H9 (cell line): ENCODE results near the gene CFAP100. TPM values are rescaled to one million over a fixed set of nuclear protein-coding genes. Genes with fewer than 3 reads are reported as not detected.

Source experiments
- DNase-seq: peaks from one replicate; pipeline ENCODE4 v3.0.0-alpha.2; 2017
- H2AFZ ChIP-seq: one replicate; pipeline ENCODE4 v1.6.1; 2013; ENCODE audit warnings: mild to moderate bottlenecking, low read length, control low read depth, moderate library complexity
- H2AK5ac ChIP-seq: 2 replicates; pipeline ENCODE4 v1.6.1; 2013; ENCODE audit warnings: low read length, control low read depth, mixed read lengths; ENCODE audit not compliant: insufficient read length
- H2BK120ac ChIP-seq: one replicate; pipeline ENCODE4 v1.6.1; 2013; ENCODE audit warnings: low read depth, mild to moderate bottlenecking, low read length, control low read depth, inconsistent platforms; ENCODE audit not compliant: poor library complexity, severe bottlenecking
- H2BK12ac ChIP-seq: 2 replicates; pipeline ENCODE4 v1.6.1; 2013; ENCODE audit warnings: low read length, control low read depth, mixed read lengths, low read depth; ENCODE audit not compliant: insufficient read length
- H2BK15ac ChIP-seq: 2 replicates; pipeline ENCODE4 v1.6.1; 2013; ENCODE audit warnings: low read depth, low read length, control low read depth
- H2BK20ac ChIP-seq: one replicate; pipeline ENCODE4 v1.6.1; 2013; ENCODE audit warnings: low read depth, mild to moderate bottlenecking, low read length, control low read depth, inconsistent platforms; ENCODE audit not compliant: poor library complexity, severe bottlenecking
- H2BK5ac ChIP-seq: 2 replicates; pipeline ENCODE4 v1.6.1; 2013; ENCODE audit warnings: low read length, control low read depth, mixed read lengths; ENCODE audit not compliant: insufficient read length
- H3K14ac ChIP-seq: 2 replicates; pipeline ENCODE4 v1.6.1; 2013; ENCODE audit warnings: low read length, control low read depth; ENCODE audit not compliant: insufficient read depth
- H3K18ac ChIP-seq: 2 replicates; pipeline ENCODE4 v1.6.1; 2013; ENCODE audit warnings: low read depth, mild to moderate bottlenecking, mixed read lengths, low read length, control low read depth; ENCODE audit not compliant: insufficient read length
- H3K23ac ChIP-seq: 2 replicates; pipeline ENCODE4 v1.6.1; 2013; ENCODE audit warnings: low read length, control low read depth, mixed read lengths, low read depth; ENCODE audit not compliant: insufficient read length
- H3K23me2 ChIP-seq: 2 replicates; pipeline ENCODE4 v1.6.1; 2013; ENCODE audit warnings: low read depth, mild to moderate bottlenecking, mixed read lengths, low read length, control low read depth; ENCODE audit not compliant: insufficient read length, poor library complexity, severe bottlenecking
- H3K27ac ChIP-seq: 2 replicates; pipeline ENCODE4 v1.5.1; 2013; ENCODE audit warnings: low read length, control low read depth, mixed read lengths, low read depth; ENCODE audit not compliant: insufficient read length
- H3K27me3 ChIP-seq: 2 replicates; pipeline ENCODE4 v1.6.1; 2013; ENCODE audit warnings: low read length, control low read depth, inconsistent platforms; ENCODE audit not compliant: insufficient read depth
- H3K4ac ChIP-seq: 2 replicates; pipeline ENCODE4 v1.6.1; 2013; ENCODE audit warnings: low read depth, mild to moderate bottlenecking, control low read depth, inconsistent platforms, low read length, moderate library complexity
- H3K4me1 ChIP-seq: 2 replicates; pipeline ENCODE4 v1.6.1; 2013; ENCODE audit warnings: low read length, control low read depth, inconsistent platforms; ENCODE audit not compliant: insufficient read depth
- H3K4me2 ChIP-seq: 2 replicates; pipeline ENCODE4 v1.6.1; 2013; ENCODE audit warnings: low read length, control low read depth, mixed read lengths; ENCODE audit not compliant: insufficient read length, insufficient read depth
- H3K56ac ChIP-seq: 2 replicates; pipeline ENCODE4 v1.6.1; 2013; ENCODE audit warnings: low read depth, mild to moderate bottlenecking, mixed read lengths, low read length, control low read depth; ENCODE audit not compliant: insufficient read length
- H3K79me1 ChIP-seq: 2 replicates; pipeline ENCODE4 v1.6.1; 2013; ENCODE audit warnings: low read depth, mild to moderate bottlenecking, moderate library complexity, low read length, control low read depth, inconsistent platforms; ENCODE audit not compliant: insufficient read depth, poor library complexity, severe bottlenecking
- H3K79me2 ChIP-seq: 2 replicates; pipeline ENCODE4 v1.6.1; 2013; ENCODE audit warnings: low read length, control low read depth, inconsistent platforms; ENCODE audit not compliant: insufficient read depth
- H3K9ac ChIP-seq: 2 replicates; pipeline ENCODE4 v1.6.1; 2013; ENCODE audit warnings: low read length, control low read depth, mixed read lengths; ENCODE audit not compliant: insufficient read length; ENCODE audit errors: extremely low read depth
- H3K9me3 ChIP-seq: one replicate; pipeline ENCODE4 v1.6.1; 2013; ENCODE audit warnings: low read depth, low read length, inconsistent platforms; ENCODE audit not compliant: control insufficient read depth
- H3T11ph ChIP-seq: one replicate; pipeline ENCODE4 v1.6.1; 2013; ENCODE audit warnings: mild to moderate bottlenecking, low read length, control low read depth, inconsistent platforms
- H4K20me1 ChIP-seq: one replicate; pipeline ENCODE4 v1.6.1; 2013; ENCODE audit not compliant: control insufficient read depth, insufficient read length, insufficient read depth
- H4K5ac ChIP-seq: 2 replicates; pipeline ENCODE4 v1.6.1; 2013; ENCODE audit warnings: low read depth, mild to moderate bottlenecking, mixed read lengths, low read length, control low read depth; ENCODE audit not compliant: insufficient read length
- H4K8ac ChIP-seq: replicated peaks from 2 replicates; pipeline ENCODE4 v1.6.1; 2013; ENCODE audit warnings: low read length, control low read depth, mixed read lengths, low read depth; ENCODE audit not compliant: insufficient read length
- H4K91ac ChIP-seq: 2 replicates; pipeline ENCODE4 v1.6.1; 2013; ENCODE audit warnings: low read depth, mild to moderate bottlenecking, moderate library complexity, mixed read lengths, low read length, control low read depth; ENCODE audit not compliant: insufficient read length
- H3K27ac Mint-ChIP-seq, 3 experiments: 2 replicates in 2 of 3; 3 replicates in 1 of 3; pipeline ENCODE4 v1.8.0; 2020 to 2021; ENCODE audit warnings: mixed read lengths in 3 of 3, mild to moderate bottlenecking in 1 of 3, moderate library complexity in 1 of 3
- H3K27me3 Mint-ChIP-seq: 2 replicates; pipeline ENCODE4 v1.8.0; 2021; ENCODE audit warnings: low read depth, mild to moderate bottlenecking, moderate library complexity, mixed read lengths
- H3K36me3 Mint-ChIP-seq, 3 experiments: 2 replicates in 2 of 3; 3 replicates in 1 of 3; pipeline ENCODE4 v1.8.0; 2020 to 2021; ENCODE audit warnings: low read depth in 3 of 3, mixed read lengths in 3 of 3; ENCODE audit not compliant: insufficient read depth in 1 of 3
- H3K4me1 Mint-ChIP-seq, 2 experiments: 2 replicates each; pipeline ENCODE4 v1.8.0; 2020; ENCODE audit warnings: mixed read lengths in 2 of 2
- H3K4me3 Mint-ChIP-seq, 2 experiments: 2 replicates in 1 of 2; 3 replicates in 1 of 2; pipeline ENCODE4 v1.8.0; 2020 to 2021; ENCODE audit warnings: mild to moderate bottlenecking in 2 of 2, mixed read lengths in 2 of 2, moderate library complexity in 1 of 2
- H3K9me3 Mint-ChIP-seq, 2 experiments: 2 replicates in 1 of 2; 3 replicates in 1 of 2; pipeline ENCODE4 v1.8.0; 2020; ENCODE audit warnings: mild to moderate bottlenecking in 2 of 2, mixed read lengths in 2 of 2, moderate library complexity in 1 of 2
- WGBS: extraction: QIAGEN DNeasy Blood & Tissue Kit; methylation state at CpG from one replicate; pipeline ENCODE4 v1.1.7; 2013; ENCODE audit warnings: missing lambda C conversion rate, low lambda C conversion rate, mixed read lengths; ENCODE audit not compliant: insufficient read length; ENCODE audit errors: extremely low coverage; 5-methylcytosine and 5-hydroxymethylcytosine counted together
- total RNA-seq: library from RNA; stranded (reverse); gene quantifications from 2 replicates; pipeline ENCODE4 v1.2.1, GENCODE V29; 2021
- TF ChIP-seq, protein P1 (sequence below): fragments of 200-600 bp; sonication (generic); conservative IDR thresholded peaks from 3 replicates; pipeline ENCODE4 v1.8.0; 2021; ENCODE audit warnings: antibody characterized with exemption, mild to moderate bottlenecking

Gene CFAP100
- total RNA-seq, 1 experiment from 2014 or later: 0.44 TPM

DNA sequence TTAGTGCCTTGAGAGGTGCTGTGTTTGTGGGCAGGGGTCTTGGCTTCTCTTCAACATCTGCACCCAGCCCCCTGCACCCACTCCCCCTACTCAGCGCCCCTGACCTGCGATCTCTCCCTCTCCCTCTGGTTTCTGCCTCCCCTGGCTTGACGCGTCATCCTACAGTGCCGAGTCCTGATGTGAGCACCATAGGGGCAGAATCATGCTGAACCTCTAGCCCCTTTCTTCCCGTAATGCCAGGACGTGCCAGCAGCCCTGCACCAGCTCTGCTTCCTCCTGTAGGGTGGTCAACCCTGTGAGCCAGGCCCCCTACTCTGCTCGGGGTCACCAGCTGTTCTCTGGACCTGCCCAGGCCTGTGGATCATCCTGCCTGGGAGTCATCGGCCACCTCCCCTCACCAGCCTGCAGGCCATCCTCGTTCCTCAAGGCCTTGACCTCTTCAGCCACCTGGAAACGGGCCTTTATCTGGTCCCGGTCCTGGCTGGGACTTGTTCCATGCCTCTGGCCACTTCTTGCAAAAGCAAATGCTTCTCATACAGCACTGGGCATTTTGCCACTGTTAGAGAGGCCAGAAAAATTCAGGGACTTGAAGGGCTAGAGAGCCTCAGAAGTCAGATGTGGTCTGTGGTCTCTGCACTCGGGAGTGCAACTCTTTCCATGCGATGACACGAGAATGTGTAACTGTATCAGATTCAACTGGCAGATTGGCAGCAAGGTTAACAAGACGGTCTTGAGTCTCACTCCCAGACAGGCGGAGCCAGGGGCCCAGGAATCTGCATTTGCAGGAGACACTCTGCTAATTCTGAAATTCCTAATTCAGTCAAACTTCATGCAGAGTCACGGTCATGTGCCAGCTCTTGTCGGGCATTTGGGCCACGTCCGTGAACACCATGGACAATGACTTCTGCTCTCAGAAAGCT, 20.8 kb upstream of the CFAP100 start:
- Mint-ChIP-seq H3K36me3 (no peaks in the 10 kb centered on the region; a peak in 2 of 7 replicates), H3K4me1 (peaks cover 7 to 9% of the 10 kb centered on the region in 2 experiments), H3K9me3 (0 out of 5 replicates have a peak, but pooled peaks cover 0 to 2% of the 10 kb centered on the region in 2 experiments), H3K4me3 (no peak overlapping the region), H3K27me3 (peaks cover 4% of the 10 kb centered on the region), H3K27ac (no peak overlapping the region; a peak in 1 of 7 replicates)
- no peak overlapping the region for H2BK12ac ChIP-seq
- no peaks in the 10 kb centered on the region for H3K27me3 ChIP-seq
- H3K4me1 ChIP-seq: peaks cover 3% of the 10 kb centered on the region; the same call in 1 of the 2 replicates
- H2AK5ac ChIP-seq: no peak overlapping the region
- H3K79me2 ChIP-seq: no peaks in the 10 kb centered on the region
- H2BK15ac ChIP-seq: no peak overlapping the region
- no peak overlapping the region for H2BK120ac ChIP-seq
- no peaks in the 10 kb centered on the region for H3K23me2 ChIP-seq
- no peak overlapping the region for H3K4me2 ChIP-seq
- H2AFZ ChIP-seq: no peak overlapping the region
- no peak overlapping the region for H3K18ac ChIP-seq
- no peak for DNase-seq
- no peaks in the 10 kb centered on the region for H3K9me3 ChIP-seq
- no peak overlapping the region for H4K5ac ChIP-seq
- TF ChIP-seq, protein P1, sequence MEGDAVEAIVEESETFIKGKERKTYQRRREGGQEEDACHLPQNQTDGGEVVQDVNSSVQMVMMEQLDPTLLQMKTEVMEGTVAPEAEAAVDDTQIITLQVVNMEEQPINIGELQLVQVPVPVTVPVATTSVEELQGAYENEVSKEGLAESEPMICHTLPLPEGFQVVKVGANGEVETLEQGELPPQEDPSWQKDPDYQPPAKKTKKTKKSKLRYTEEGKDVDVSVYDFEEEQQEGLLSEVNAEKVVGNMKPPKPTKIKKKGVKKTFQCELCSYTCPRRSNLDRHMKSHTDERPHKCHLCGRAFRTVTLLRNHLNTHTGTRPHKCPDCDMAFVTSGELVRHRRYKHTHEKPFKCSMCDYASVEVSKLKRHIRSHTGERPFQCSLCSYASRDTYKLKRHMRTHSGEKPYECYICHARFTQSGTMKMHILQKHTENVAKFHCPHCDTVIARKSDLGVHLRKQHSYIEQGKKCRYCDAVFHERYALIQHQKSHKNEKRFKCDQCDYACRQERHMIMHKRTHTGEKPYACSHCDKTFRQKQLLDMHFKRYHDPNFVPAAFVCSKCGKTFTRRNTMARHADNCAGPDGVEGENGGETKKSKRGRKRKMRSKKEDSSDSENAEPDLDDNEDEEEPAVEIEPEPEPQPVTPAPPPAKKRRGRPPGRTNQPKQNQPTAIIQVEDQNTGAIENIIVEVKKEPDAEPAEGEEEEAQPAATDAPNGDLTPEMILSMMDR: no peak
- H3K56ac ChIP-seq: no peak overlapping the region
- no peak overlapping the region for H3K23ac ChIP-seq
- no peaks in the 10 kb centered on the region for H3K79me1 ChIP-seq
- no peak overlapping the region for H3K9ac ChIP-seq
- no peak overlapping the region for H3K27ac ChIP-seq
- no peak overlapping the region for H4K8ac ChIP-seq
- H4K20me1 ChIP-seq: no peaks in the 10 kb centered on the region
- H2BK20ac ChIP-seq: no peak overlapping the region
- WGBS: no CpG with 5 or more reads among the region's 21 CpGs
- H3T11ph ChIP-seq: no peak overlapping the region
- H3K14ac ChIP-seq: no peak overlapping the region
- no peak overlapping the region for H3K4ac ChIP-seq
- H2BK5ac ChIP-seq: no peak overlapping the region
- no peak overlapping the region for H4K91ac ChIP-seq
